SKM-1 treated with dmso at 0.1 percent for 144 hours (cell line): Measurements from ENCODE around the gene RASL12.
"Not testable (repeated sequence)": the region's sequence is repeated elsewhere in the genome, so short reads cannot be mapped to it uniquely, and the experiment has no call there.

ENCODE experiments used
- DNase-seq: peaks from one replicate; lab custom pipeline; 2025; ENCODE audit not compliant: unreplicated experiment; lab: John Stamatoyannopoulos, UW

The RASL12 gene

DNA sequence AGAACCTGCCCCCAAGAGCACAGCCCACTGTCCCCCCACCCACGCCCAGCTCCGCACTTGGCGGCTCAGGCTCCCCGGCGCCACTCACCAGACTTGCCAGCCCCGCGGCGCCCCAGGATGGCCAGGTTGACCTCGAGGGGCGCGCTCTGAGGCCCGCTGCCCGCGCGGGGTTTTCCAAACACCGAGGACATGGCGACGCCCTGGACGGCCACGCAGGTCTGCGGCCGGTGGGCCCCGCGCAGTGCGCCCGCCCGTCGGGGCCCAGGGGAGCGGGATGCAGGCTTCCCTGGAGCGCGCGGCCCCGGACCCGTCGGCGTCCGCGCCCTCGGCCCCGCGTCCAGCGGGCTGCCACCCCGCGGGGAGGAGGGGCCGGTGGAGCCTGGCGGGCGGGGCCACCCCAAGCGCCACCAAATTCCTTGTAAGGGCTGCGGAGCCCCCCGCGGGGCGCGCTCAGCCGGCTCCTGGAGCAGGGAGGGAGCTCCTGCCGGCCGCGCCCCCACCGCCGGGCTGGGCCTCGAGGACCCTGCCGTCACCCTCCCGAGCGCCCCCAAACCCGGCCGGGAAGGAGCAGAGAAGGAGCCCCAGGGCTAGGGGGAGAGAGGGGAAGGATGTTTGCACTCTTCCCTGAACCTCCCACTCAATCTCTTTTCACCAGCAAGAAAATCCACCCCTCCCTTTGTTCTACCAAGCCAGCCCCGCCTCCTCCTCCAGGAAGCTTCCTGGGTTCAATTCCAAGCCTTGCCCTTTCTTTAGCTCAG is at the start of gene RASL12:
Gene RASL12, minus strand, starts transcription at position 347 of the 758 bp plus-strand sequence. Its CDS starts 156 bp downstream, at position 191.
- no peak for DNase-seq

- DNase-seq, result no peak
Measured at GRCh38 chr15:65115542-65115941, 47.8 kb upstream of the RASL12 start.

GRCh38 chr15:65115086-65115485 is 47.3 kb upstream of the RASL12 start, which contains the start of gene UBAP1L:
TSS of gene UBAP1L (minus strand) at chr15:65115200. CDS start at chr15:65106215, 8,985 bp downstream.
- no peak for DNase-seq

DNA sequence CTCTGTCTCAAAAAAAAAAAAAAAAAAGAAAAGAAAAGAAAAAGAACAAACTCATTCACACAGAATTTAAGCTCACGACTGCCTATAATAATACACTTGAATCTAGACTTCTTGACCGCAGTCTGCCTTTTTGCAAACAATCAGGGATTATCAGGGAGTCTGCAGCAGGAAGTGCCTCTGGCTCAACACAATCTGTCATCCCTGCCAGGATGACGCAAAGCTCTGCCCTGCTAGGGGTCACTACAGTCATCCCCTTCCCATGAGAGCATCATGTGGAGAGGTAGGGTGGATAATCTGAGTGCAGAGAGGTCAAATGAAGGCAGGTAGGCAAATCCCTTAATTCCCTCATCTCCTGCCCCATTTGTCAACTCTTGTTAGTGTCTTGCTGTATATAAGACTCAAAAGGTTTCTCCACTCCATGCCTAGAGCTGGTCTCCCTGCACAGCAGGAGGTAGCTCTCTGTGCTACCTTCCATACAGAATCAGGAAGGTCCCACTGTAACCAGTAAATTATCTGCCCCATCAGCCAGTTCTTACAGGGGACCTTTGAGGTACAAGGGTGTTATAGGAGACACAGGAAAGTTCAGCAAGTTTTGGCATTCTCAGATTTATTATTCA is 43.0 kb upstream of the RASL12 start:
- no peak for DNase-seq

DNA sequence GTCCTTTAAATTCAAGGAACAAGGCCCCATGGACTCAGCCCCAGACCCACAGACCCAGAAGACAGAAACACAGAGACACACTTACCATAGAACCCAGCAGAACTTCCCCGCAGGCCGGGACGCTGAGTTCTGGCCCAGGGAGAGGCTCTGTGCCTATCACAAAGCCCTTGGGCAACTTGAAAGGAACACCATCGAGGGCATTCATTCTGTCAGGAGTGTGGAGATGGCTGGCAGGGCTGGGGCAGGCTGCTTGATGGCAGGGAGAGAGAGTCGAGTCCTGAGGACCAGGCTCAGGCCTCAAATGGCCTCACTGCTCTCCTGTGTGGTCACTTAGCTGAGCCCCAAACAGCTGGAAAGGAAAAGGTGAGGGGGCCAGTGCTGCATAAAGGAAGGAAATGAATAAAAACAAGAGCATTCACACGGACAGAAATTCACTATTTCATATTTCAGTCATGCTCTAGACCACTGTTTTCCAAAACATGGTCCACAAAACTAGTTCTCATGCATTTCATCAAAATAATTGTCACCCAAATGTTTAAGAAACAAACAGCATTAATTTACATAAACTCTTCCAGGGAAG is 38.3 kb upstream of the RASL12 start:
- no peak for DNase-seq

DNA sequence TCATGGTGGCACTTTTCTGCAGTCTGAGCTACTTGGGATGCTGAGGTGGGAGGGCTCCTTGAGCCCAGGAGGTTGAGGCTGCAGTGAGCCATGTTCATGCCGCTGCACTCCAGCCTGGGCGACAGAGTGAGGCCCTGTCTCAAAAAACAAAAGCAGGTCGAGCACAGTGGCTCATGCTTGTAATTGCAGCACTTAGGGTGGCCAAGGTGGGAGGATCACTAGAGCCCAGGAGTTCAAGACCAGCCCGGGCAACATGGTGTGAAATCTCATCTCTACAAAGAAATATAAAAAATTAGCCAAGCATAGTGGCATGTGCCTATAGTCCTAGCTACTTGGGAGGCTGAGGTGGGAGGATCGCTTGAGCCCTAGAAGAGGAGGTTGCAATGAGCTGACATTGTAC is 37.2 kb upstream of the RASL12 start:
- no peak for DNase-seq

DNA sequence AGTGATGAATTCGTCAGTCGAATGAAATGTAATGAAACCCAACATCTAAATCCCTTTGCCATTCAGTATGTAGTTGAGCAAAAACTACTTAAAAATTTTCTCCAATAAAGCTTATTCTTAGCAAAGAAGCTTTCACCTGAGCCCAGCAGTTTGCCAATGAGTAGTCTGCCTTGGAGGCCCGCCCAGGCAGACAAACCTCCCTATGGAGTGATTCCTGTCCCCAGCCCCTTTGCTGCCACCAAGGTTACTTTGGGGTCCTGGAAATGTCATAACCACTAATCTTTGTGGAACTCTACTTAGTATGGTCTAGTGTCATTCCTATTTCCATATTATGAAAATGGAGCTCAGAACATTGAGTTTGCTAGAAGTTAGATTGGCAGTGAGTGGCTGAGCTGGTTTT is 35.1 kb upstream of the RASL12 start:
- DNase-seq, result no peak

DNA sequence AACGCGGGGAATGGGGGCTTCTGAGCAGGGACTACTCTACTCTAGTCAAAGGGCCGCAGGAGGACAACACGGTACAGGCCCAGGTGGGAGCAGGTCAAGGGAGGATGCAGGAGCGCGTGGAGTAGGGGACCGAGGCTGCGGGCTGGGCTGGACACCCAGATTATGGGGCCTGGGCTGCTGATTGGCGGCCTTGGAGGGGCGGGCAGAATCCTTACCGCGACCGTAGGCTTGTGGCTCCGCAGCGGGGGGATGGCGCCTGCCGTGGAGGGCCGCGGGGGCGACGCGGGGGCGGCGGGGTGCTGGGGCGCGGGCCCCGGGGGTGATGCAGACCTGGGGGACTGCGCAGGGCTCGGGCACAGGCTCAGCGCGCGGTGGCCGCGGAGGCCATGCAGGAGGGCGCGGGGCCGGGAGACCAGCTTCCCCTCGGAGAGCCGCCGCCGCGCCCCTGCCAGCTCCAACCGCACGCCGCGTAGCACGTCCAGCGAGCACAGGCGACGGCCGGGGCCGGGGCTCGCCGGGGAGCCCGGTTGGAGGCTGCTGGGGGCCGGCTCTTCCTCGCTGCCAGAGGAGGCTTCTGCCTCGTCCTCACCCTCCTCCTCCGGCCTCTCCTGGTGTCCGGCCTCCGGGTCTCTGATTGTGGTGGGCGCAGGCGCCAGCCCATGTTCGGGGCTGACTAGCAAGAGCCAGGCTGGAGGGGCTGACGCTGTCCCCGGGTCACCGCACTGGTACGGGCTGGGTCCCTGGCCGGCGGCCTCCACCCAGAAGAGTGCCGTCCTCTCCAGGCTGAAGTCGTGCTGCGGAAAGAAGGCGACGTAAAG is 34.3 kb upstream of the RASL12 start:
- no peak for DNase-seq

- DNase-seq, result peak; percentile 38
Measured at GRCh38 chr15:65101411-65101890, 33.7 kb upstream of the RASL12 start.

DNA sequence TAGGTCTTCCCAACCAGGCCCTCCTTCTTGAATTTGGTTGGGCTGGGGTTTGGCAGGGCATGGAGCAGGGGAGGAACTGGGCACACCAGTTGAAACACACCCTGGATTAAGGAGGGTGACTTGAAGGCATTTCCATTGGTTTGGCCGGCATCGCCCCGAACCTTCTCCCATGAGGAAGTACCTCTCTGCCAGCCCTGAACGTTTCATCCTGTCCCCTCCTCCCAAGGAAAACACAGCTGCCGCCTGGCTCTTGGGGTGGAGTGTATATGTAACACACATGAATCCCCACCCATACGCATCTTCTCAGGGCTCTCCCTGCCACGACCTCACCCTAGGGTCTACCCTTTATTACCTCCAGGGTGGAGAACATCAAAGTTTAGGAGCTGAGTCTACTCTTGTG is 32.7 kb upstream of the RASL12 start:
- no peak for DNase-seq

- DNase-seq, result not testable (repeated sequence)
Measured at GRCh38 chr15:65099801-65100200, 32.0 kb upstream of the RASL12 start.

GRCh38 chr15:65099336-65099735 is 31.5 kb upstream of the RASL12 start:
- DNase-seq, result no peak

DNA sequence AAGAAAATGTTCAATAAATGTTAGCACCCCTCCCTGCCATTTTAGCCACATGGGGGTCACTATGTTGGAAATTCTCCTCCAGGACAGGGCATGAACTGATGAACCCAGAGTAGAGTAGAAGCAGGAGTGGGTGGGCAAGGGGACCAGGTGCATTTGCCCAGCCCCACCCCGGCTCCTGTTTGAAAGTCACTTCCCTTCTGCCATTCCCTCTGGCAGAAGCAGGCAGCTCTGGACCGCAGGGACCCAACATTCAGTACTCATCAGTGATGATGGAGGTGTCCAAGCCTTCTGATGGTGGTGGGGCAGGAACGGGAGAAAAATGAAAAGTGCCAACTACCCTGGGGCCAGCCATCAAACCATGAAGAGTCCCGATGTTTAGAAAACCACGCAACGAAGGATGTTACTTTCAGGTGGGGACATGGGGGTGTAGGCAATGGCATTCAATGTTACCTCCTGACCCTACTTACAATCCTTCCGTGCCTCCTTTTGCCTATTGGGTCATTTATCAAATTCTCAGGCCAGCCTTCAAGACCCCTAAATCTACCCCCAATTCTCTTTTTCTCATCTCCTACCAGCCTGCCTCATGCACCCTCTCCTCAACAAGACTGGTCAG is 30.0 kb upstream of the RASL12 start:
- DNase-seq, result no peak

GRCh38 chr15:65096481-65097385 is 28.9 kb upstream of the RASL12 start:
- no peak for DNase-seq

DNA sequence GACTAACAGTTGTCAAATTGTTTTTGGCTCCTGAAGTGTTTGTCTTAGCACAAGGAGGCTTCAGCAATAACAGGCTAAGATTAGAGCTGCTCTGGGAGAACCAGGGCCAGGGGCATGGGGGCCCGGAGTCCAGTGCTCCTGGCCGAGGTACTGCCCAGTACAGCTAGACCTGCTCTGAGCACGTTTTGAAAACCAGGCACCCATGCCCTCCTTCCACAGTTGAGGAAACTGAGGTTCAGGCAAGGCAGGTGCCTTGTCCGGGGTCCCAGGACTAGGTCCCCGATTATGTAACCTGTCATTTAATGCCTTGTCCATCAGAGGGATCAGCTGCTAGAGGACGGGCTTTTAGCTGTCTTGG is 27.9 kb upstream of the RASL12 start:
- no peak for DNase-seq

DNA sequence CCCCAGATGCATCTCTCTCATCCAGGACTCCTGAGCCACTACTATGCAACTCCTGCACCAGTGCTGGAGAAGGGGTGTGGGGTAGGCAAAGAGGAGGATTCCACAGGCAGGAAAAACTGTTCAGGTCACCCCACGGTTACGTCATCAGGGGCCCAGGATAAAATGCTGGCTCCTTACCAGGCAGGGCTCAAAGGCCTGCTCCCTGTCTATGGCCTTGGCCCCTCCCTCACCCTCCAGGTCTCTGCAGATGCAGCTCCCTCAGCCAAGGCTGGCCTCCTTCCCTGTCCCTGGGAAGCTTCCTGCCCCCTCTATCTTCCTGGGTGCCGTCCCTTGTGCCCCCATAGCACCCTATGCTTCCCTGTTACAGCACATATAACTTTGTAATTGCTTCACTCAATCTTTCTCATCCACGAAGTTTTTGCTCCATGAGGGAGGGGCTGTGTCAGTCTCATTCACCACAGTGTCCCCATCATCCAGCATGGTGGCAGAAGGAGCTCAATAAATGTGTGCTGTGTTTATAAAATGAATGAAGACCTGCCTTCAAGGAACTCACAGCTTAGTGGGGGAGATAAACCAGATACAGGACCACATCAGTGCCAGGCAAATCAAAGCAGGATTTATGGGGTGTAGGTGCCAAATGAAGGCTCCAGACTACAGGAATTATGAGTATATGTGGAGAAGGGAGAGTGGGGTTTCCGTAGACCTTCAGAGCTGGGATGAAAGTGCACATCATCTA is 27.4 kb upstream of the RASL12 start:
- DNase-seq, result no peak

DNA sequence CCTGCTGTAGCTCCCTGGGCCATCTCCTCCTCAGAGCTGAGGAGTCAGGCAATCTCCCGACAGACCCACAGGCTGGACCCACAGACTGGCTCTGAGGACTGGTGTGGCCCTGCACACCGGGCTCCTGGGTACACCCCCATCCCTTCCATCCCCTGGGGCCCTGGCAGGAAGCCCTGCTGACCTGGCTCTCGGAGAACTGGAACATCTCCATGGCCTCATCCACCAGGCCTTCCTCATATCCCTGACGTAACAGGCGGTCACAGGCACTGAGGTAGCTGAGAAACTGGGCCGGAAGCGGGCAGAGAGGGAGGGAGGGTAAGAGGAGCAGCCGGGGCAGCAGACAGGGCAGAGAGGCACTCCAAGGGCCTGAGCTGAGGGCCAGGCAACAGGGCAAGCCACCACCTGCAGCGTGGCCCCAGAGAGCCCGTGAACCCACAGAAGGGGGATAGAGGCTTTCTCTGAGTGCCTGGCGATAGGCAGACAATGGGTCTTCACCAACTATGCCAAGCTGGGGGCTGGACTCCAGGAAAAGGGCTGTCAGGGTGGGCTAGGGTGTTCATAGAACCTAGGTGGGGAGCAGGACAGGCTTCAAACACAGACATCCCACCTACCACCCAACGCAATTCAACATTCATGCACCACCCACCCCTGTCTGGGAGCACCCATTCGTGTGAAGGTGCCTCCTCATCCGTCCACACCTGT is 26.7 kb upstream of the RASL12 start:
- no peak for DNase-seq

DNA sequence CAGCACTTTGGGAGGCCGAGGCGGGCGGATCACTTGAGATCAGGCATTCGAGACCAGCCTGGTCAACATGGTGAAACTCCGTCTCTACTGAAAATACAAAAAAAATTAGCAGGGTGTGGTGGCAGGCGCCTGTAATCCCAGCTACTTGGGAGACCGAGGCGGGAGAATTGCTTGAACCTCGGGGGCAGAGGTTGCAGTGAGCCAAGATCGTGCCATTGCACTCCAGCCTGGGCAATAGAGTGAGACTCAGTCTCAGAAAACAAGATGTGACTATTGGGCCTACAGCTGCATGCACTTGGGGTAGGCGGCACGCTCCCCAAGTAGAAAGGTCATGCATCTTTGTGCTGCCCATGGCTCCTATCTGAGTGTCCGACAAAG is 26.0 kb upstream of the RASL12 start:
- not testable (repeated sequence) for DNase-seq
